NCI-H446 (cell line): ENCODE data around the gene RASSF10.
"Not testable (repeated sequence)": the region's sequence is repeated elsewhere in the genome, so short reads cannot be mapped to it uniquely, and the experiment has no call there.

Experiments used
- DNase-seq, 2 experiments: peaks; one replicate each; lab custom pipeline; 2025; lab: John Stamatoyannopoulos, UW

Gene RASSF10

DNA sequence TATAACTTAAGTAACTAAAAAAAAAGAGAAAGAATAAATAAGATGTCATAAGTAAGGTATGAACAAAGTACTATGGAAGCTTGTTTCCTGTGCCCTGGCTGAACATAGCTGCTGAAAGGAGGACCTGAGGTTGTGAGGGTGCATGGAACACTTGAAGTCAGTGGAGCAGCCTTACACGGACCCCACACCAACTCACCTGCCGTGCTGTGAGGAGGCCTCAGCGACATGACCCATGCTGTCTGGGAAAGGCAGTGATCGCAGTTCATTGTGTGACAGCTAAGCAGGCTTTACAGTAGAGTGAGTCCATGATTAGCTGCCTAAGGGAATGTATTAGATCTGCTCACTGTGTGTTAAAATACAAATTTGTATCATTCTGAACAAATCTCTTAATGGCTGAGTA, 17.6 kb downstream of the RASSF10 start:
- DNase-seq, result no peak

- DNase-seq, result no peak
Measured at GRCh38 chr11:13028322-13028721, 19.2 kb downstream of the RASSF10 start.

- DNase-seq, result no peak
Measured at GRCh38 chr11:13029872-13030271, 20.8 kb downstream of the RASSF10 start.

DNA sequence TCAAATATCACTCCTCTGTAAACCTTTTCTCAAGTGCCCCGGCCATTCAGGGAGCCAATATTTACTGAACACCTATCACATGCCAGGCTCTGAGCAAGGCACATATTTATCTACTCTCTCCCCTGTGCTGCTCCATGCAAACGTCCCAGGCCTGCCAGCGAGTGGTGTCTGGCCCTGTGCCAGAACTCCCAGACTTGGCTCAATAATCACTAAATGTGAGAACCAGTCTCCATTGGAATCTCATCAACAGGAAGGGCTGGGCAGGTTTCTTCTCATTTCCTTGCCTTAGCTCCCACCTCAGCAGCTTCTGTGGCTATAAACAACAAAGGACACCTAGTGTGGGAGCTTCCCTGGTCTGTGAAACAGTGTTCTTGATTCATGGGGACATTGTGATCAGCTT, 21.7 kb downstream of the RASSF10 start:
- peak in 1 of 2 experiments; percentile 10 for DNase-seq

DNA sequence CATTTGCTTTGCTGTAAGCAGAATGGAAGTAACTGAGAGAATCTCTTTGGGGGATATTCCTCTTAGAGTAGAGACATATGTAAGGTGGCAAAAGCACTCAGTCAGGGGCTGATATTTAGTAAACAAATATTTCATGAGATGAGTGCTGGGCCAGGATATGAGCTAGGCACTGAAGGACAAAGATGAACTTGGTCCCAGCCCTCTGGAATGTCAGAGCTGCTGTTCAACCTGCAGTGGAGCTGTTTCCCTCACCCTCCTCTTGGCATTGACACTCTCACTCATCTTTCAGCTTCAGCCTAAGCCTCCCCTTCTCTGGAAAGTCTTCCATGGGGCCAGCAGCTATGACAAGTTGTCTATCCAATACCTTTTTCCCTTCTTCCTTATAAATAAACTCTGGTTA, 22.2 kb downstream of the RASSF10 start:
- no peak for DNase-seq

DNA sequence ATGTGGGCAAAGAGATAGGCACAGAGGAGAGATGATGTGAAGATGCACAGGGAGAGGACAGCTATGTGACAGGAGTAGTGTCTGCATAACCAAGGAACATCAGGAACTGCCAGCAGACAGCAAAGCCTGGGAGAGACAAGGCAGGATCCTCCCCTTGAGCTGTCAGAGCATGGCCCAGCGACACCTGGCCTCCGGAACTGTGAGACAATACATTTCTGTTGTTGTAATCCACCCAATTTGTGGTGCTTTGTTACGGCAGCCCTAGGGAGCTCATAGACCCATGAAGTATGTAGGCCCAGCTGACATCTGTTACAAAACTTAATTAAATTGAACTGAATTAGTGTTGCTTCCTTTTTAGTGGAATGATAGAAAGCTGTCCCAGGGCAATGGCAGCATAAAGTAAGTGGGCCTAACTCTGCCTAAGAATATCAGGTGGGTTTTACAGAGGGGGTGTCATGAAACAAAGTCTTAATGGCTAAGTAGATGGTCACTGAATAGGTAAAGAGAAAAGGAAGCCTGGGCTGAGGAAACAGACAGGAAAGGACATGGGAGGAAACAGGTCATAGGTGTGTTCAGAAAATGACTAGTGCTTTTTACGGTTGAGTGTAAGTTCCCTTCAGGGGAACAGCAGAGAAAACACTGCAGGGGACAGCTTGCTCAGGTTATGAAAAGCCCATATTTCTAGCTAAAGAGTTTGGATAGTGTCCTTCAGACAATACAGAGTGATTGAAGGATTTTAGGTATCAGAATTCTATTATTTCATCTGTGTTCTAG, 24.8 kb downstream of the RASSF10 start:
- no peak for DNase-seq

DNA sequence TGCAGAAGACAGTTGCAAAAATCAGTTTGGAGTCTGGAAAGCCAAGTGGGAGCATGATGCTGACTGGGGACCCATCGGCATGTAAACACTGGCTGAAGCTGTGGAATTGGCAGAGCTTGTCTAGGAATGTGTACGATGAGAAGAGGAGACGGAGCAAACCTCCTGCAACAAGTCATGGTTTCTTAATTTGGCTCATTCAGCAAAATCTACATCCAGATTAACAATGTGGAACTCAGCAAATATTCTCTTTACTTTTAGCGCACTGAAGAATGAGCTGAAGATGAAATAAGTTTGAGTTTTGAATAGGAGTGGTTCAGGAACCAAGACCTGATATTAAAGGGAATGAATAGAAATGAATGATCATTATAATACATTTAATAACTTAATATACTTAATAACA, 26.6 kb downstream of the RASSF10 start:
- DNase-seq, result no peak

GRCh38 chr11:13036235-13036634, 27.1 kb downstream of the RASSF10 start:
- DNase-seq, result no peak

DNA sequence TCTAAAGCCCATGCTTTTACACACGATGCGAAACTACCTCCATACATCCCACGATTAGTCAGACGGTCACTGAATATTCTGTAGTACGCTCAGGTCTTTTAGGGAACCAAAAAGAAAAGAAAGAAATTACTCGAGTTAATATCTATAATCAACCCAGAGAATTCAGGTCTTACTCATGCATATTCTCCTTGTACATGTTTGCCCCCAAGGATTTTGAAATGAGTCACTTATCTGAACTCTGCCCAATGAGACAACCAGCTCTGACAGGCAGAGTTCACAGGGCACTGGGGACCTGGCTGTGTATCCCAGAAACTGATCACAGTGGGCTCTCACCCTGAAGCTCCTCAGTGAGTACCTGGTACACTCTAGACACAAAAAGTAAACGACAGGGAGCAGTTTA, 29.2 kb downstream of the RASSF10 start:
- no peak for DNase-seq

DNA sequence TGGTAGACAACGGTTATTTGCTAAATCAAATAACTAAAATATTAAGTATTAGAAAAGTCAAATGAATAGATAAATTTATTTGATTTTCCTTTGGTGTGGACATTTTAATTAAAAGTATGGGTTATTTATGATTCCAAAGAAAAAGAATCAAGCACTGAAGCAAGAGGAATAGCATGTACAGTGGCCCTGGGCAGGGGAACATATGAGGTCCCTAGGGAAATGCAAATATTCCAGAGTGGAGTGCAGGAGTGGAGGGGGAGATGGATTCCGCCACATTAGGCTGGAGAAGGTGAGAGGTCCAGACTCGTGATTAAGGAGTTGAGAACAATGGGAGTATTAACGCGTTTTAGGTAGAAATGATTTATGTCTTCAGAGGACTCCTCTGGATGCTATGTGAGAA, 30.0 kb downstream of the RASSF10 start:
- DNase-seq, result no peak

GRCh38 chr11:13040969-13041561, 31.9 kb downstream of the RASSF10 start:
- no peak for DNase-seq

DNA sequence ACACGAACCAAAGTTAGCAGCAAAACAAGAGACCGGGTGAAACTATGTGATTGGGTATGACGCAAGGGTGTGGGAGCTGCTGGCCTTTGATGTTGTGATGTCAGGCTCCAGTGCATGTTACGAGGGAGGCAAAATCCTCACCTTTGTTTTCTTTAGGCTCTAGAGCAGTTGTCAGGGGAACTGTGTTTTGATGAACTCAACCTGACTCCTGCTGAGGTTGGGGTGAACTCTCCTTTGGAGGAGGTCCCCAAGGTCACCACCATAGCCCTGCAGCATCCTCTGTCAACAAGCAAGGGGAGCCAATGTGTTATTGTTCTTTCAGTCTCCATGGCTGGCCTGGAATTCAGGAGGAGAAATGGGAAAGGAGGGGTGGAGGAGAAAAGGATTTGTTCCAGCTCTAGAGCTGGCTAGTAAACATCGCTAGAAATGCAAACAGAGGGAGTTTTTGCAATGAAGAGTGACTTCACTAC, 33.8 kb downstream of the RASSF10 start:
- no peak for DNase-seq

DNA sequence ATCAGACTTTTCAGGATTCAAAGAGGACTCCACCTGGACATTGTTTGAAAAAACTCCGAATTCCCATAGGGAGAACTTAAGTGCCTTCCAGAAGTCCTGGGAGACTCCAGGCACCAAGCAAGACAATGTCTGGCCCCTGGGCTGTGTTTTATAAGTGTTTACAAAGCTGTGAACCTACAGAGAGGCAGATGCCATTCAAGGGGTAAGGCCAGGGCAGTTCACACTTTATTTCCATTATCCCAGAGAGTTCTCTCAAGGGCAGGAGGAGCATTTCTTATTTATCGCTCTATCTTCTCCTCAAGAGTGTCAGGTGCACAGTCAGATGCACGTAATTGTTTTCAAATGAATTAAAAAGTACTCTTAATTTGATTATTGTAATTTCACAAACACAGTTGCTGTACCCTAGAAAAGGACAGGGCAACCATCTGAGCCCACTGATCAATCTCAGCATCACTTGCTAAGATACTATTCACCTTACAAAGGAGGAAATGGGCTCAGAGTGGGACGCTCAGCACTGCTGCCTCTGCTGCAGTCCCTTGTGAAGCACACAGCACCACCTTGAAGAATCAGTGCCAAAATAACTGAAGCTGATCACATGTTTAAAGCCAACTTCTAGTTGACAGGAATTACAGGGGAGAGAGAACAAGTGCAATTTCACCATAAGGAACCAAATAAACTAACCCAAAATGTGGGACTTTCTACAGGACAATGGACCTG, 35.0 kb downstream of the RASSF10 start:
- no peak for DNase-seq

GRCh38 chr11:13045089-13045488, 36.0 kb downstream of the RASSF10 start:
- not testable (repeated sequence) for DNase-seq

DNA sequence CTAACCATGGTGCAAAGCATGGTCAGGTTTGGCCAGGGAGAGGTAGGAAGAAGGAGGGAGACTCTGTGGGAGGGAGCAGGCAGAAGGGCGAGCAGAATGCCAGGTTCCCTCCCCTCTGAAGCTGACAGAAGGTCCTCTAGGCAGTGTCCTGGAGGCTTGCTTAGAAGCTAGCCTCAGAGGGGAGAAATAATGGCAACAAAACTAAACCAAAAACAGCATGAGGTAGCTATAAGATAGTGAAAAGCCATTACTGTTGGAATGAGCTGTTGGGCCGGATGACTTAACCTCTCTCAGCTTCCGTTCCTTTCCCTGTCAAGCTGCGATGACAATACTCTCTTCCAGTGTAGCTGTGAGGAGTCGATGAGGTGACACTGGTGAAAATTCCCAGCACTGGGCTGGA, 36.6 kb downstream of the RASSF10 start:
- no peak for DNase-seq

DNA sequence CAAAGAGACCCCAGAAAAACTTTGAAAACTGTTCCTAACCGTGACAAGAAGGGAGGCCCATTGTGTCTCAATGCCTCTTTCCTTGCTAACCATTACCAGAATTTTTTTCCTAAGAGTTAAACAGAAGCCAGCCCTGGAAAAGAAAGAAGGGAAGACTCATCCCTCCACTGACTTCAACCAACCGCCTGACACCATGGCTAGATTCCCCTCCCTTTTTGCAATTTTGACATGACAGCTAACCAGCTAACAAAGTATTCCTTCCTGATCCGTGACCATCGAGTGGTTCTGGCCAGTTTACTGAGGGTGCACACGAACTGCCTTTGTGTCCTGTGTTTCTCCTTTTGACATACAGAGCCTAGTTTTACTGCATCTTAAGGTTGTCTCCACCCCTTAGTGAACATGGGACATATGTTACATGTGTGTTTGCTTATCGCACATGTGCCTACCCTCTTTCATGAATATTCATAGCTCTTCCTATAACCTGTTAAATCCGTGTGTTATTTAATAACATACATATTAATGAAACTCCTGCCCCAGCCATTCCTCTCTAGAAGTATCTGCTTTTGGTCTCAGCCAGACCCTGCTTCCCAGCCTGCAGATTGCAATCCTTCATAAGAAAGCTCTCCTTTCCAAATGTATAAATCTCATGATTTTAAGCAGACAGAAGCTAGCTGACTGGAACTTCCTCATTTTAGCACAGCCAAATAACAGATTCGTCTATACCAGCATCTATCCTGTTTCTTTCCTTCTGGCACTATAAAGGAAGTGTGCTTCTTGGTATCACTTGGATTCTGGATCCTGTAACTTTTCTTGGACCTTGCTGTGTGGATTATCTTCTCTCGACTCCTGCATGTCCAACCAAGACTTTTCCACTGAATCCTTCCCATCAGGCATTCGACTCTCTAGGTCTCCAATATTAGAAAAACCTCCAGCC, 37.8 kb downstream of the RASSF10 start:
- no peak for DNase-seq

GRCh38 chr11:13047884-13048283, 38.8 kb downstream of the RASSF10 start:
- no peak for DNase-seq

DNA sequence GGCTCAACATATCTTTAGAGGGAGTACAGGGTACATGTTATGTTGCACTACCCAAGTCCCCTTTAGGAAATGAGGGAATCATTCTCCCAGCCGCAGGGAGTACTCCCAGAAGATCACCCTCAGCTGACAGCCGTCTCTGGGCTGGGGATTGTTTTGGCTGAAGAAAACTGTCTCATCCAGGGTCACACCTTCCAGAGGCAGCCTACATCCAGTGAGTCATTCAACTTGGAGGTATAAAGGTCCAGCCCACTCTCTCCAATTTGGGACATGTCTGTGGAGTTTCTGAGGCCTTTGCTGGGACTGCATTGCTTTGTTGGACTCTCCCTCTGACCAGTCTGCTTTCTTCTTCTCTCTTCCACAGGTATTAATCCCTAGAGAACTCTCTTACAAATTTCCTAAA, 42.1 kb downstream of the RASSF10 start:
- no peak for DNase-seq

DNA sequence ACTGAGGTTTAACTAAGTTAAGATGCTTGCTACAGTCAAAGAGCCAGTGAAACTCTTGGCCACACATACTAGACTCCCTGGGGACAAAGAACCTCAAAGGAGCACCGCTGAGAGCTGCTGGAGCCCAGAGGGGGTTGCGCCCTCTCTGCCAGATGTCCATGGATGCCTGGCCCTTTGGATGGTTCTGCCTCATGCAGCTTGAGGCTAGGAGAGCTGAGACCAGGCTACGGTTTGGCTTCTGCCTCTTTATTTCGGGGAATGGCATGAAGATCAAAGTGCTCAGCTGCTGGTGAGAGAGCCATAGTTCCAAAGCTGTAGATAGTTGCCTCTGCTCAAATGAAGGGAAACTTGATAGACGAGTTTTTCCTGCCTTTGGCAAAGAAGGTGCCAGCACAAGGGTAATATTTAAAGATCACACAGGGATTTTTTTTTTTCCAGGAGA, 43.0 kb downstream of the RASSF10 start:
- DNase-seq, result no peak

DNA sequence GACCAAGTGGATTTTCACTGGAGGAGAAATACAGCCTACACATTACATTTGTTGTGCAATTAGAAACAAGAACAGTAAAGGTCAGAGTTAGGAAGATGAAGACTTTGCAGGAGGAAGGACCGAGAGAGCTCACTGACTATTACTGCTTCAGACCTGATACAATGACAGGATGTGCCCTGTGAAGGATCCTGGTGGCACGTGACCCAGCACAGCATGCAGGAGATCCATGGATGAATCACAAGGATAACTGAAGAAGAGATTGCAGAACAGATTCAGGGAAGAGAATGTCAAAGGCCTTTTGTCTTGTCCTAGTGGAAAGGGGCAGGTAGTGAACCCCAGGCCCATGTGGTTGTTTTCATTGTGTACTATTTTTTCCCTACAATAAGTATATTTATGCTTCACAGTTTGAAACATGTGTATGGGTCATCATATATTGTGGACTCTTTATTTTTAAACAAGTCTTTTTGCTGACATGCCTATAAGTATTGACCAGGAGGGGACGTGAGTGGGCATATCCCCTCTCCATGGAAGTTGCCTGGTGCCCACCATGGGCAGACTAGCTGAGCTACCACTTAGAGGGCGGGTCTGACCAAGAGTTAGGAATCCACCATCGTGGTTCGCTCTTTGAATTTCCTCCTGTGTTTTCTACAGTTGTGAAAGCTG, 44.3 kb downstream of the RASSF10 start:
- DNase-seq, result no peak

DNA sequence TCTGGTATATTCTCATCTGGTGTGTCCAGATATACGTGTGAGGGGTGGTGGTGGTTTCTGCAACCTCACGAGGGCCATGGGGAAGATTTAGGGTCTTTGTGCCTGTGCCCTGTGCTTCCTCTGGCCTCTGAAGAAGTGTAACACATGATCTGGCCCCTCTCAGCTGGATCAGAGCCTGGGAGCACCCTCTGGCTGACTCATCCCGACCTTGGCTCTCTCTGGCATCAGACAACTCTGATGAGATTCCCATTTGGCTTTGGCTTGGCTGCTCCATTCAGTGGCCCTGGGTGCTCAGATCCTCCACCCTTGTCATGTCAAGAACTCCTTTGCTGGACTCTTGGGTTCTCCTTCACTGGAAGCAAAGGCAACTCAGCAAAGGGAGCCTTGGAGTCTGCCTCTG, 45.2 kb downstream of the RASSF10 start:
- no peak for DNase-seq
